ENCODE results near the gene ADCY2. TPM values are rescaled to one million over a fixed set of nuclear protein-coding genes. Genes with fewer than 3 reads are reported as not detected.

The ADCY2 gene
- total RNA-seq (0.42 TPM), polyA plus RNA-seq (1.0 TPM)
- long read RNA-seq, donor 1, result 0 reads
- long read RNA-seq, donor 2, result 0 reads
- long read RNA-seq, donor 3, result 0 reads
- long read RNA-seq, donor 4, result 0 reads
- long read RNA-seq, donor 5, result 0 reads
- long read RNA-seq, donor 6, result 0 reads
- long read RNA-seq, donor 7, result 0 reads
- long read RNA-seq, donor 8, result 0 reads
- long read RNA-seq, donor 9, result 0 reads
- long read RNA-seq, donor 10, result 0 reads

DNA sequence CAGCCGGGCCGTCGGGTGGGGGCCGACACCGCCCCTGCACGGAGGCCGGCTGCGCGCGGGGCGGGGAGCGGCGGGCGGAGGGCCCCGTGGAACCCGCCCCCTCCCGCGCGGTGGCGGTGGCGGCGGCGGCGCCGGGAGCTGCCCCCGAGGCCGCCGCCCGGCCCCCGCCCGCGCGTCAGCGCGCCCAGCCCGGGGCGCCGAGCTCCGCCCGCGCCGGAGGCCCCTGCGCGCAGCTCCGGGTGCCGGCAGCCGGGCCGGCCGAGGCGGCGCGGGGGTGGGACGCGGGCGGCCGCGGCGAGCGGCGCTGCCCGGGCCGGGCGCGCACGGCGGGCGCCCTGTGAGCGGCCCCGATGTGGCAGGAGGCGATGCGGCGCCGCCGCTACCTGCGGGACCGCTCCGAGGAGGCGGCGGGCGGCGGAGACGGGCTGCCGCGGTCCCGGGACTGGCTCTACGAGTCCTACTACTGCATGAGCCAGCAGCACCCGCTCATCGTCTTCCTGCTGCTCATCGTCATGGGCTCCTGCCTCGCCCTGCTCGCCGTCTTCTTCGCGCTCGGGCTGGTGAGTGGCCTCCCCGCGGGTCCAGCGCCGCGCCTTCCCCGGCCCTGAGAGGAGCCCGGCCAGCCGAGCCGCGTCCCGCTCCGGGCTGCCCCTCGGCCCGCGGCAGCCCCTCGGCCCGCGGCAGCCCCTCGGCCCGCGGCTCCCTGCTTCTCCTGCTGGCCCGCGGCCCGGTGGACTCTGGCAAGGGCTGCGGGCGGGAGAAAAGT lies at the start of gene ADCY2:
Gene ADCY2 (plus strand): TSS at position 192 of the 766 bp plus-strand sequence. CDS start 159 bp downstream, at position 351.
- H3K36me3 ChIP-seq (ENCODE audit: control insufficient read depth in 2 of 2, insufficient read depth in 2 of 2, low read length in 1 of 2), result no peaks in the 10 kb centered on the region
- H3K27ac ChIP-seq (ENCODE audit: low read depth in 1 of 2, low read length in 1 of 2), result no peak within 1 kb of the TSS
- no peak for DNase-seq (ENCODE audit: low read depth in 6 of 9, low spot score in 9 of 9)
- no peaks in the 10 kb centered on the region for H3K9me3 ChIP-seq (ENCODE audit: control insufficient read depth in 2 of 2, insufficient read depth in 1 of 2, low read length in 1 of 2)
- peak within 1 kb of the TSS in 1 of 2 donors; percentile 24 for H3K4me3 ChIP-seq (ENCODE audit: low read length in 2 of 2)
- H3K4me1 ChIP-seq (ENCODE audit: control insufficient read depth in 2 of 2, insufficient read depth in 2 of 2, low read length in 2 of 2), result no peaks in the 10 kb centered on the region
- WGBS, result 2% methylated on average over 121 of the region's 121 CpGs
- H3K27me3 ChIP-seq (ENCODE audit: control insufficient read depth in 2 of 2, insufficient read depth in 1 of 2, low read length in 1 of 2), result peaks cover 43 to 48% of the 10 kb centered on the region in 2 donors

DNA sequence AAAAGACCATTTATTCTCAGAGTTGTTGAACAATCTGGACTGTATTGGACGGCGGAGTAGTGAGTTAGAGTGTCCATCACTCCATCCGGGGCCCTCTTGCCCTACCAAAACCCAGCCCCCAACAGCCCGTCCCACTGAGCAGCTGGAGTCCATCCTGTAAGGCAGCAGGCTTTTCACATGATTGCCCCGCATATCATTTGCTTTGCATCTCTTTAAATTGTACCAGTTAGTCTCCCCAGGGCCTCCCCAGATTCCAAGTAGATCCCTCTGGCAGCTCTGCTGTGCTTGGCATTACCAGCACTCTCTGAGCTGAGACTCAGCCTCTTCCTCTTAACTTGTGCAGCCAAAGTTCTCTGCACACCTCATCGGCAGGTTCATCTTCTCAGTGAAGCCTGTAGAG lies 48.6 kb upstream of the ADCY2 start:
- Histone ChIP-seq H3K4me3 (ENCODE audit: low read length in 2 of 2) (no peak overlapping the region), H3K4me1 (ENCODE audit: control insufficient read depth in 2 of 2, insufficient read depth in 2 of 2, low read length in 2 of 2) (no peaks in the 10 kb centered on the region), H3K9me3 (ENCODE audit: control insufficient read depth in 2 of 2, insufficient read depth in 1 of 2, low read length in 1 of 2) (peaks cover 0 to 11% of the 10 kb centered on the region in 2 donors), H3K36me3 (ENCODE audit: control insufficient read depth in 2 of 2, insufficient read depth in 2 of 2, low read length in 1 of 2) (no peaks in the 10 kb centered on the region), H3K27ac (ENCODE audit: low read depth in 1 of 2, low read length in 1 of 2) (no peak overlapping the region), H3K27me3 (ENCODE audit: control insufficient read depth in 2 of 2, insufficient read depth in 1 of 2, low read length in 1 of 2) (no peaks in the 10 kb centered on the region)
- no peak for DNase-seq (ENCODE audit: low read depth in 6 of 9, low spot score in 9 of 9)
- 71% methylated on average over 6 of the region's 6 CpGs for WGBS

DNA sequence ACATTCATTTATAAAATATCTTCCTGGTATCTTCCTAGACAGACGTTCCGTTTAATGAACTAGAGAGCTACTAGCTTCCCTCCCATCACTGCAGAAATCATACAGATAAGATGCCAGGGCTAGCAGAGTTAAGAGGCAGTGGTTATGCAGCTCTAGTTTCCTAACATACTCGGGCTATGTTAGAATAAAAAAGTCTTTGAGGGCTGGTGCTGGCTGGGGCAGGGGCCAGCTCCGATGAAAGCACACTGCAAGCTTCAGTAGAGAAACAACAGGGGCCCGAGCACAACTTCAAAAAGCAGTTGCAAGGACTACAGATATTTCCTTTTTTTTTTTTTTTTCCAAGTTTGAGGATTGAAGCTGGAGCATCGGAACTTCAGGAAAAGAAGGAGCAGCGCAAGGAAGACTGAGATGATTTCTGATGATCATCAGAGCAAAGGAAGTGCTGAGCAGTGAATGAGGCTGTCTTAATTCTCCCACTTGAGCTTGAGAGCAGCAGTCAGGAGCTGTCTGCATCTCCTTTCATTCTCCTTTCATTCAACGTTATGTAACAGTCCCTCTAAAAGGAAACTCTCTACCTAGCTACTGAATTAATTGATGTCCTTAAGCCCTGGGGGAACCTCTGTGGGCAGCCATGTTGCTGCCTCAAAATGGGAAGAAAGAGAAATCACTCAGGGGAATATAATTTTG lies 47.6 kb upstream of the ADCY2 start:
- H3K4me1 ChIP-seq (ENCODE audit: control insufficient read depth in 2 of 2, insufficient read depth in 2 of 2, low read length in 2 of 2), result no peaks in the 10 kb centered on the region
- no peak overlapping the region for H3K4me3 ChIP-seq (ENCODE audit: low read length in 2 of 2)
- no peaks in the 10 kb centered on the region for H3K36me3 ChIP-seq (ENCODE audit: control insufficient read depth in 2 of 2, insufficient read depth in 2 of 2, low read length in 1 of 2)
- DNase-seq (ENCODE audit: low read depth in 6 of 9, low spot score in 9 of 9), result no peak
- WGBS, result 65% methylated on average over 8 of the region's 8 CpGs
- no peaks in the 10 kb centered on the region for H3K27me3 ChIP-seq (ENCODE audit: control insufficient read depth in 2 of 2, insufficient read depth in 1 of 2, low read length in 1 of 2)
- no peak overlapping the region for H3K27ac ChIP-seq (ENCODE audit: low read depth in 1 of 2, low read length in 1 of 2)
- peaks cover 0 to 4% of the 10 kb centered on the region in 2 donors for H3K9me3 ChIP-seq (ENCODE audit: control insufficient read depth in 2 of 2, insufficient read depth in 1 of 2, low read length in 1 of 2)

DNA sequence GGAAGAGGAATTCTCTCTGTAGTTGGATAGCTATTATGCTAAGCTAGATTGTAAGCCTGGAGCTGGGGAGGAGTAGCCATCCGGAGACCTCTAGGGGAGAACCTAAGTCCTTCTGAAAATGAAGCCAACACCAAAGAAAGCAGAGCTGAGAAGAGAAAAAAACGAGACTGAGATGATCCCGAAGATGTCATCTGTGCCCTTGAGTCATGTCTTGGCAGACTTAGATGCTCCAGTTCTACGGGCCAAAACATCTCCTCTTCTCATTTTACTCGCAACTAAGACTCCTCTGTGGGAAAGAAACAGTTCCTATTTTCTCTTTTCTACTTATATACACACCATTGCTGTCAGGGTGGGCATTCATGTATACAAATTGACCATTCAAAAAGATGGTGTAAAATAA lies 34.3 kb upstream of the ADCY2 start:
- no peak overlapping the region for H3K27ac ChIP-seq (ENCODE audit: low read depth in 1 of 2, low read length in 1 of 2)
- 86% methylated on average over 5 of the region's 5 CpGs for WGBS

GRCh38 chr5:7363067-7363677 lies 32.8 kb upstream of the ADCY2 start:
- Histone ChIP-seq H3K27ac (ENCODE audit: low read depth in 1 of 2, low read length in 1 of 2) (no peak overlapping the region), H3K4me3 (ENCODE audit: low read length in 2 of 2) (no peak overlapping the region), H3K27me3 (ENCODE audit: control insufficient read depth in 2 of 2, insufficient read depth in 1 of 2, low read length in 1 of 2) (no peaks in the 10 kb centered on the region), H3K9me3 (ENCODE audit: control insufficient read depth in 2 of 2, insufficient read depth in 1 of 2, low read length in 1 of 2) (no peaks in the 10 kb centered on the region), H3K36me3 (ENCODE audit: control insufficient read depth in 2 of 2, insufficient read depth in 2 of 2, low read length in 1 of 2) (no peaks in the 10 kb centered on the region), H3K4me1 (ENCODE audit: control insufficient read depth in 2 of 2, insufficient read depth in 2 of 2, low read length in 2 of 2) (no peaks in the 10 kb centered on the region)
- 66% methylated on average over 2 of the region's 2 CpGs for WGBS
- no peak for DNase-seq (ENCODE audit: low read depth in 6 of 9, low spot score in 9 of 9)

More for the DNA sequence above, 34.3 kb upstream of the ADCY2 start:
- Histone ChIP-seq H3K4me1 (ENCODE audit: control insufficient read depth in 2 of 2, insufficient read depth in 2 of 2, low read length in 2 of 2) (no peaks in the 10 kb centered on the region), H3K27me3 (ENCODE audit: control insufficient read depth in 2 of 2, insufficient read depth in 1 of 2, low read length in 1 of 2) (no peaks in the 10 kb centered on the region), H3K9me3 (ENCODE audit: control insufficient read depth in 2 of 2, insufficient read depth in 1 of 2, low read length in 1 of 2) (no peaks in the 10 kb centered on the region), H3K4me3 (ENCODE audit: low read length in 2 of 2) (no peak overlapping the region), H3K36me3 (ENCODE audit: control insufficient read depth in 2 of 2, insufficient read depth in 2 of 2, low read length in 1 of 2) (no peaks in the 10 kb centered on the region)
- no peak for DNase-seq (ENCODE audit: low read depth in 6 of 9, low spot score in 9 of 9)

- Histone ChIP-seq H3K27ac (ENCODE audit: low read depth in 1 of 2, low read length in 1 of 2) (no peak overlapping the region), H3K36me3 (ENCODE audit: control insufficient read depth in 2 of 2, insufficient read depth in 2 of 2, low read length in 1 of 2) (no peaks in the 10 kb centered on the region), H3K9me3 (ENCODE audit: control insufficient read depth in 2 of 2, insufficient read depth in 1 of 2, low read length in 1 of 2) (no peaks in the 10 kb centered on the region), H3K4me3 (ENCODE audit: low read length in 2 of 2) (no peak overlapping the region), H3K4me1 (ENCODE audit: control insufficient read depth in 2 of 2, insufficient read depth in 2 of 2, low read length in 2 of 2) (no peaks in the 10 kb centered on the region), H3K27me3 (ENCODE audit: control insufficient read depth in 2 of 2, insufficient read depth in 1 of 2, low read length in 1 of 2) (no peaks in the 10 kb centered on the region)
- no peak for DNase-seq (ENCODE audit: low read depth in 6 of 9, low spot score in 9 of 9)
- WGBS, result 80% methylated on average over 3 of the region's 3 CpGs
Observed at GRCh38 chr5:7364226-7364875, 31.6 kb upstream of the ADCY2 start.

DNA sequence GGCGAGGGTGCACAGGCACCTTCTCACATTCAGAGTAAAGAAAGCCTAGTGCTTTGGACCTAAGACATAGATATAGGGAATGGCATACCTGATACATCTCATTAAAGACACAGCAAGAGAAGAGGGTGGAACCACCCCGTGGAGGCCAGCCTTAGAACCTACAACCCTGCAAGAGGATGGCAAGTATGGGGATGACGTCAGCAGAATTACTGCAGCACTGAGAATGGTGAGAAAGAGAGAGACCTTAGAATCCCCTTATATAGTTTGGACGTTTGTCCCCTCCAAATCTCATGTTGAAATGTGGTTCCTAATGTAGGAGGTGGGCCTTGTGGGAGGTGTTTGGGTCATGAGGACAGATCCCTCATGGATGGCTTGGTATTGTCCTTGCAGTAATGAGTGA lies 28.2 kb upstream of the ADCY2 start:
- Histone ChIP-seq H3K27me3 (ENCODE audit: control insufficient read depth in 2 of 2, insufficient read depth in 1 of 2, low read length in 1 of 2) (no peaks in the 10 kb centered on the region), H3K36me3 (ENCODE audit: control insufficient read depth in 2 of 2, insufficient read depth in 2 of 2, low read length in 1 of 2) (no peaks in the 10 kb centered on the region), H3K4me3 (ENCODE audit: low read length in 2 of 2) (no peak overlapping the region), H3K9me3 (ENCODE audit: control insufficient read depth in 2 of 2, insufficient read depth in 1 of 2, low read length in 1 of 2) (no peaks in the 10 kb centered on the region), H3K27ac (ENCODE audit: low read depth in 1 of 2, low read length in 1 of 2) (no peak overlapping the region), H3K4me1 (ENCODE audit: control insufficient read depth in 2 of 2, insufficient read depth in 2 of 2, low read length in 2 of 2) (no peaks in the 10 kb centered on the region)
- no peak for DNase-seq (ENCODE audit: low read depth in 6 of 9, low spot score in 9 of 9)
- WGBS, result 85% methylated on average over 4 of the region's 4 CpGs

- no peaks in the 10 kb centered on the region for H3K27me3 ChIP-seq (ENCODE audit: control insufficient read depth in 2 of 2, insufficient read depth in 1 of 2, low read length in 1 of 2)
- H3K9me3 ChIP-seq (ENCODE audit: control insufficient read depth in 2 of 2, insufficient read depth in 1 of 2, low read length in 1 of 2), result no peaks in the 10 kb centered on the region
- WGBS, result 100% methylated on average over 1 of the region's 1 CpG
- H3K4me3 ChIP-seq (ENCODE audit: low read length in 2 of 2), result no peak overlapping the region
- no peak overlapping the region for H3K27ac ChIP-seq (ENCODE audit: low read depth in 1 of 2, low read length in 1 of 2)
- H3K4me1 ChIP-seq (ENCODE audit: control insufficient read depth in 2 of 2, insufficient read depth in 2 of 2, low read length in 2 of 2), result no peaks in the 10 kb centered on the region
- H3K36me3 ChIP-seq (ENCODE audit: control insufficient read depth in 2 of 2, insufficient read depth in 2 of 2, low read length in 1 of 2), result no peaks in the 10 kb centered on the region
- DNase-seq (ENCODE audit: low read depth in 6 of 9, low spot score in 9 of 9), result no peak
Observed at GRCh38 chr5:7372399-7372798, 23.5 kb upstream of the ADCY2 start.

All from thymus (tissue), 14 donors.